Thoracic aorta (tissue), 2 donors: ENCODE measurements around the gene TRMT2A. TPM values are rescaled to one million over a fixed set of nuclear protein-coding genes. Genes with fewer than 3 reads are reported as not detected.

ENCODE experiments used
- ATAC-seq: fragments of 150-250 bp; one replicate; pipeline ENCODE4 v1.8.0; 2017; ENCODE audit warnings: low read depth; ENCODE audit not compliant: insufficient number of reproducible peaks, low FRiP score
- DNase-seq: peaks from one replicate; pipeline ENCODE4 v3.0.0-alpha.2; 2020; ENCODE audit warnings: low spot score
- H3K27ac ChIP-seq, 2 donors: fragments of 200-600 bp; sonication (generic); 1 replicate in 1 of 2; 2 replicates in 1 of 2; pipeline ENCODE4 v1.5.1; 2016; ENCODE audit warnings: mild to moderate bottlenecking in 2 of 2, moderate library complexity in 2 of 2
- H3K27me3 ChIP-seq: fragments of 200-600 bp; sonication (generic); replicated peaks from 2 replicates; pipeline ENCODE4 v1.6.0; 2016; ENCODE audit warnings: mild to moderate bottlenecking; ENCODE audit not compliant: insufficient read depth
- H3K36me3 ChIP-seq: fragments of 200-600 bp; sonication (generic); one replicate; pipeline ENCODE4 v1.5.1; 2016
- H3K4me1 ChIP-seq, 2 donors: fragments of 200-600 bp; sonication (generic); 1 replicate in 1 of 2; 2 replicates in 1 of 2; pipeline versions ENCODE4 v1.5.1 to v1.6.0; 2016; ENCODE audit warnings: low read depth in 2 of 2, mild to moderate bottlenecking in 1 of 2; ENCODE audit not compliant: control insufficient read depth in 1 of 2
- H3K4me3 ChIP-seq: fragments of 200-600 bp; sonication (generic); 2 replicates; pipeline ENCODE4 v1.5.1; 2016; ENCODE audit warnings: mild to moderate bottlenecking
- H3K9me3 ChIP-seq: fragments of 200-600 bp; sonication (generic); 2 replicates; pipeline ENCODE4 v1.5.1; 2016
- total RNA-seq, 2 donors: library from RNA; depleted of rRNA; stranded (reverse); fragments of >200 nt; gene quantifications; one replicate each; pipeline versions ENCODE4 v1.1.0 to v1.2.3, GENCODE V29; 2016
- TF ChIP-seq, protein P1 (sequence below): fragments of 200-600 bp; sonication (generic); IDR thresholded peaks from one replicate; pipeline ENCODE4 v1.5.1; 2019; ENCODE audit warnings: antibody characterized with exemption

TRMT2A gene
- total RNA-seq, 2 donors from 2014 or later: 61.8 to 94.8 TPM

DNA sequence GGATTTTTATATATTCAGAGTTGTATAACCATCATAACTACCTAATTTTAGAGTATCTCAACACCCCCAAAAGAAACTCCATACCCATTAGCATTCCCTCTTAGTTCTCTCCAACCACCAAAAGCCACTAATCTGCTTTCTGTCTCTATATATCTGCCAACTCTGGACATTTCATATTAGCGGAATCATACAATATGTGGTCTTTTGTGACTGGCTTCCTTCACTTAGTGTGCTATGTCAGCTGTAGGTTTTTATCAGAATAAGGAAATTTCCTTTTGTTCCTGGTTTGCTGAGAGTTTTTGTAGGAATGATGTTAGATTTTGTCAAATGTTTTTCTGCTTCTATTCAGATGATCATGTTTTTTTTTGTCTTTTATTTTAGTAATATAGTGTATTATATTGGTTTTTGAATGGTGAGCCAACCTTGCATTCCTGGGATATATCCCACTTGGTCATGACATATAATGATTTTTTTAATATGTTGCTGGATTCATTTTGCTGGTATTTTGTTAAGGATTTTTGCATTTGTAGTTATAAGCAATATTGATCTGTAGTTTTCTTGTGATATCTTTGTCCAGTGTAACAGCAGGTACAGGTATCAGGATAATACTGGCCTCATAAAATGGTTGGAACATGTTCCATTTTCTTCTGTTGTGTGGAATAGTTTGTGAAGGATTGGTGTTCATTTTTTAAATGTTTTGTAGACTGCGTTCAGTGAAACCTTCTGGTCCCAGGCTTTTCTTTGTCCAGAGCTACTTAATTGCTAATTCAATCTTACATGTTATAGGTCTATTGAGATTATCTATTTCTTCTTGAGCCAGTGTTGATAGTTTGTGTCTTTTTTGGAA, 20.2 kb downstream of the TRMT2A start:
- TF ChIP-seq, protein P1, sequence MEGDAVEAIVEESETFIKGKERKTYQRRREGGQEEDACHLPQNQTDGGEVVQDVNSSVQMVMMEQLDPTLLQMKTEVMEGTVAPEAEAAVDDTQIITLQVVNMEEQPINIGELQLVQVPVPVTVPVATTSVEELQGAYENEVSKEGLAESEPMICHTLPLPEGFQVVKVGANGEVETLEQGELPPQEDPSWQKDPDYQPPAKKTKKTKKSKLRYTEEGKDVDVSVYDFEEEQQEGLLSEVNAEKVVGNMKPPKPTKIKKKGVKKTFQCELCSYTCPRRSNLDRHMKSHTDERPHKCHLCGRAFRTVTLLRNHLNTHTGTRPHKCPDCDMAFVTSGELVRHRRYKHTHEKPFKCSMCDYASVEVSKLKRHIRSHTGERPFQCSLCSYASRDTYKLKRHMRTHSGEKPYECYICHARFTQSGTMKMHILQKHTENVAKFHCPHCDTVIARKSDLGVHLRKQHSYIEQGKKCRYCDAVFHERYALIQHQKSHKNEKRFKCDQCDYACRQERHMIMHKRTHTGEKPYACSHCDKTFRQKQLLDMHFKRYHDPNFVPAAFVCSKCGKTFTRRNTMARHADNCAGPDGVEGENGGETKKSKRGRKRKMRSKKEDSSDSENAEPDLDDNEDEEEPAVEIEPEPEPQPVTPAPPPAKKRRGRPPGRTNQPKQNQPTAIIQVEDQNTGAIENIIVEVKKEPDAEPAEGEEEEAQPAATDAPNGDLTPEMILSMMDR: no peak
- Histone ChIP-seq H3K36me3 (peaks cover 53% of the 10 kb centered on the region), H3K27me3 (no peaks in the 10 kb centered on the region), H3K27ac (no peak overlapping the region), H3K4me3 (no peak overlapping the region), H3K9me3 (no peaks in the 10 kb centered on the region), H3K4me1 (peaks cover 4 to 19% of the 10 kb centered on the region in 2 donors)
- no peak for DNase-seq
- no peak for ATAC-seq

DNA sequence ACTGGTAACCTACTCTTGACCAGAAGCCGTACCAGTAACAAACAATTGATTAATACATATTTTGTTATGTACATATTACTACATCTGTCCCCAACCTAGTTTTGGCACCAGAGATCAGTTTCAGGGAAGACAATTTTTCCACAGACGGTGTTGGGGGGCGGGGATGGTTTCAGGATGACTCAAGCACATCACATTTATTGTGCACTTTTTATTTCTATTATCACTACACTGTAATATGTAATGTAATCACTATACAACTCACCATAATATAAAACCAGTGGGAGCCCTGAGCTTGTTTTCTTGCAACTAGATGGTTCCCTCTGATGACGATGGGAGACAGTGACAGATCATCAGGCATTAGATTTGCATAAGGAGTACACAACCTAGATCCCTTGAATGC, 21.5 kb downstream of the TRMT2A start:
- DNase-seq (no peak), ATAC-seq (no peak)
- Histone ChIP-seq H3K36me3 (peaks cover 59% of the 10 kb centered on the region), H3K9me3 (no peaks in the 10 kb centered on the region), H3K4me1 (peaks cover 4 to 19% of the 10 kb centered on the region in 2 donors), H3K27ac (no peak overlapping the region), H3K4me3 (no peak overlapping the region), H3K27me3 (no peaks in the 10 kb centered on the region)
- TF ChIP-seq, protein P1: no peak

DNA sequence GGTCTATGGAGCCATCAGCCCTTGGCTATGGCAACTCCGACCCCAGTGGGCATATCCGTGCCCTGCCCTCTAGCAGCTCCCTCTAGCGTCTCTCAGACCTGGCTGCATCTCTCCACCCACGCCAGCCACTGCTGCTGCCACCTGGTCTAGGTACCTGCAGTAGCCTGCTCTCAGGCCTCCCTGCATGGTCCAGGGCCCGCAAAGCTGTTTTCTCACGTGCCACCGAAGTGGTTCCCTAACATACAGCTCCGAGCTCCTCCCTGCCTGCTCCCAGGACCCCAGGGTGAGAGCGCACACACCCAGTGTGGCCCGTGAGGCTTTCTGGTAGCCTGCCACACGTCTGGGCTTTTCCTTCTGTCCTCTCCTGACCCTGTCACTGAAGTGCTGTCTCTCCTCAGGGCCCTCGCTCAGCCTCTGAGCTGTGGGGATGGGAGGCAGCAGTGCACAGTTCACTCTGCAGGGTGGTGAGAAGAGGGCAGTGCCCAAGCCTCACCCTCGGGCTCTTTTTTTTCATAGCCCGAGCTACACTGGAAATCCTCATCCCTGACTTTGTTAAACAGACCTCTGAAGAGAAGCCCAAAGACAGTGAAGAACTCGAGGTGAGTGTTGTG, 22.7 kb downstream of the TRMT2A start:
- H3K36me3 ChIP-seq: peaks cover 68% of the 10 kb centered on the region
- TF ChIP-seq, protein P1: no peak
- H3K4me3 ChIP-seq: no peak overlapping the region
- DNase-seq (no peak), ATAC-seq (no peak)
- peak overlapping the region in 1 of 2 donors; percentile 44 for H3K27ac ChIP-seq
- H3K27me3 ChIP-seq: no peaks in the 10 kb centered on the region
- H3K4me1 ChIP-seq: peaks cover 4 to 19% of the 10 kb centered on the region in 2 donors
- no peaks in the 10 kb centered on the region for H3K9me3 ChIP-seq

DNA sequence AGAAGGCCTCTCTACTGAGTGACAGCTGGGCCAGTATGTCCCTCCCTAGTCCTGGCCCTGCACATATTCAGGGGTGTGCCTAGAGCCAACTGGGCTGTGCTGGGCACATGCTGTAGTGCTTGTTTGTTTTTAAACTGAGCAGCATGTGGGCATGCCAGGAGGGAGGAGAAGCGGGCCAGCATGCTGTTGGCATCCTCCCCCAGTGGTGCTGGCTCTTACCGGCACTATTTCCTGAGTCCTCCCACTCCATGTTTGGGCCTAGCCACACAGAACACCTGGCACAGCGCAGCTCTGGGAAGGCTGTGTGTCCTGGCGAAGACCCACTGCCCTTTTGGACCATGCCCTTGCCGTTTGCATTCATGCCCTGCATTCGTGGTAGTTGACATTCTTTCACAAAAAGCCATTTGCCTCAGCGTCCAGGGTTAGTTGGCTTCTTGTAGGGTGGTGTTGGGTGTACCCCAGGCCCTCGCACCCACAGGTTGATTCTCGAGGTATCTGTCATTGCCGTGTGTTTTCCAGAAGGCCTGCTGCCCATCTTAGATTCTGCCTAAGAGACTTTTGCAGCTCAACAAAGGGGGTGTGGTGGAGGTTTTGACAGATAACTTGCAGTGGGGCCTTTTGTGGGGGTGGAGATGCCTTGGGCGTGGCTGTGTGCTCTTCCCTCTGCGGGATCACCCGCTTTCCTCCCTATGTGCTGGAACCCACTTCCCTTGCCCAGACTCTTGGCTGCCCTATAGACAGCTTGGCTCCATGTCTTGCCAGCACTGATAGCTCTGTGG, 23.4 kb downstream of the TRMT2A start:
- Histone ChIP-seq H3K4me1 (peaks cover 4 to 19% of the 10 kb centered on the region in 2 donors), H3K9me3 (no peaks in the 10 kb centered on the region), H3K4me3 (no peak overlapping the region), H3K27me3 (no peaks in the 10 kb centered on the region), H3K27ac (peak overlapping the region; percentile 11 to 44), H3K36me3 (peaks cover 66% of the 10 kb centered on the region)
- ATAC-seq (peak; percentile 91), DNase-seq (peak; percentile 60)
- TF ChIP-seq, protein P1: no peak

DNA sequence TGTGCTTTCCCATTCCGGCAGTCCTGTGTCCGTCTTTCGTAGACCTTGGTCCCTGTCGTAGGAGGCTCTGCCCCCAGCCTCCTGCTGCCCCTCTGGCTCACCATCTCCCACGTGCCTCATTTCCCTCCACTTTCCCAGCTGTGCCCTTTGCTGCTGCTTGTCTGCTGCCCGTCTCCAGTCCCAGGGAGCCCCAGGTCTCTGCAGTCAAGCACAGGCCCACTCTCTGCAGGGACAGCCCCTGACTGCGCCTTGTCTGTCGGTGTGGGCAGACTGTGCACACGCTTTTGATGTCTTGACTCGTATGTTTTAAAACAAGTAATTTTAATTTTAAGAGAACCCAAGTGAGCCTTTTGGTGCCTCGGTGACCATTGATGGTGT, 24.6 kb downstream of the TRMT2A start:
- Histone ChIP-seq H3K27ac (no peak overlapping the region), H3K27me3 (no peaks in the 10 kb centered on the region), H3K9me3 (no peaks in the 10 kb centered on the region), H3K4me3 (no peak overlapping the region), H3K36me3 (peaks cover 69% of the 10 kb centered on the region), H3K4me1 (peaks cover 4 to 19% of the 10 kb centered on the region in 2 donors)
- TF ChIP-seq, protein P1: no peak
- ATAC-seq: no peak
- DNase-seq: no peak
